ENCODE data around the gene FAM219B.
"Not testable (repeated sequence)": the region's sequence is repeated elsewhere in the genome, so short reads cannot be mapped to it uniquely, and the experiment has no call there.

The FAM219B gene

GRCh38 chr15:74904190-74904805 lies 2.4 kb downstream of the FAM219B start:
- in situ Hi-C loops (cut with MboI; ENCODE audit: low sequenced_read_pairs): no loop called here

DNA sequence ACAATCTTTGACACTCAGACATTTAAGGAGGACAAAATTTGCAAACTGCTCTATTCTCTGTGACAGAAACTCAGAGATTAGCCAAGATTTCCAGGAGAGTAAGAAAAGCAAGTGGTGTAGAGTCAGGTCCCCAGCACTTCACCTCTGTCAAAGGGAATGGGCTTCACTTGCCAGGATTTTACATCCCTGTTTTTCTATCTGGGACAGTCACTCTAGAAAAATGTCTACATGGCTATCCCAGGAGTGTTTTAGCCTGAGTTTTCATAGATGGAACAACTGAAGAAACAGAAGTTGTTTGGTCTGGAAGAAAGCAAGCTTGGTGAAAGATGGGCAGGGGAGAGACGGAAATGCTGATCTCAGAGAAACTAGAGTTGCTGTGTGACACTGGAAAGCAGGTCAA lies 3.0 kb downstream of the FAM219B start:
- in situ Hi-C loops (cut with MboI; ENCODE audit: low sequenced_read_pairs): no loop called here

DNA sequence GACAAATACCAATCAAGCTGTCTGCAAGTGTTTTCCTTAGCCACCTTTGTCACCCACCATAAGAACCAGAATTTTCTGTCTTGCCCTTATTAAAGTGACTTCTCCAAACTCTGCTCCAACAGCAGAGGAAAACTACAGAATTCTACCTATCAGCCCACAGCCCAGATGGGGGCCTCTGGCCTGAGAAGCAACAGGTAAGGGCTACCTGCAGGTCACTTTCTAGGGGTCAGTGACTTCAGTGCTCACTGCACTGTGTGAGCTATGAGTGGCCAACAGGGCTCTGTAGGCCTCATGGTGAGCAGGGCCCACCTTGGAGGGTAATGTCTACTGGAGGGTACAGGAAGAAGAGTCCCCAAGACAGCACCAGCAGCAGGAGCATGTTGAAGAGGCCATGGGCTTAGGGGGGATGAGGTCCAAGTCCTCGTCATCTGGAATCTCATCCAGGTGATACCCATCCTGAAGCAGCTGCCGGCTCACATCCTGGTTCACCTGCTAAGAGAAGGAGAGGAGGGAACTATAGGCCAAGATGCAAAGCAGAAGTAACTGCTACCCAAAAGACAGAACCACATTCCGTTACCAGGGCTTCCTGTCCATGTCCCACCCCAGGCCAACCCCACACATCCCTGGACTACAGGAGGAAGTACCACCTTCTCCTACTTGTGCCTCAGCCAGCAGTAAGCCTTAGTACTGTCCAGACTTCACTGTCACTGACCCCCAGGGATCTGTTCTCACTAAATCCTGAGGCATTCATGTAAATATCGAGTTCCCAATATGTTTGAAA lies 4.2 kb downstream of the FAM219B start:
- in situ Hi-C loops (cut with MboI; ENCODE audit: low sequenced_read_pairs): no loop called here

DNA sequence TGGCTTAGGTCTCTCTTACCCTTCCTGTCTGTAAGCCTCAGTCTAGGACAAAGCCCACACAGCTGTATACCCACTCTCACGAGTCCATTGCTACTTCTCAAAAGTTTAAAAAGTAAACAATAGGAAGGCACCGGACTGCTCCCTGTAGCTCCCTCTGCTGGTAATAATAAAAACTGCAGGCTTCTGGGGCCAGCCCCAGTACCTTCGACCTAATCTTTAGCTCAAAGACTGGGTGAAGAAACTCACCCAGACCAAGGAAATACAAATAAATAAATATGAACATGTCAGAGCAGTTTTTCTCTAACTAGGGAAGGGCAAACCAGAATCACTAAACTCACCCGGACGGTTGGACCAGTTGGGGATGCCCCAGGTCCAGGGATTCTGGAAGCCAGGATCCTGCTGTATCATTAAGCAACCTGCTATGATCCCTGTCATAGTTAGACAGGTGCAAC lies 5.0 kb downstream of the FAM219B start:
- in situ Hi-C loops (cut with MboI; ENCODE audit: low sequenced_read_pairs): no loop called here

DNA sequence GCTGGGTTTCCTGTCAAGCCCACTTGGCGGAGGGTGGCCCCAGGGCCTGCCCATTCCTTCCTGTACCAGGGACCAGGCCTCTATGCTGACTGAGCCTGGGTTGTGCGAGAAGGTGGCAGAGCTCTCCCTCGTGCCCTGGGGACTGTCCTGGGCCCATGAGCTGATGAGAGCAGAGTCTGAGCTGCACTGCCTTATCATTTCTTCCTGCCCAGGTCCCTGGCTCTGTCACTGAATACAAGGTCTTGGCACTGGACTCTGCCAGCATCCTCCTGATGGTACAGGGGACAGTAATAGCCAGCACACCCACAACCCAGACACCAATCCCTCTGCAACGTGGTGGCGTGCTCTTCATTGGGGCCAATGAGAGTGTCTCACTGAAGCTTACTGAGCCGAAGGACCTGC lies 9.3 kb downstream of the FAM219B start:
- in situ Hi-C loops (cut with MboI; ENCODE audit: low sequenced_read_pairs): no loop called here

DNA sequence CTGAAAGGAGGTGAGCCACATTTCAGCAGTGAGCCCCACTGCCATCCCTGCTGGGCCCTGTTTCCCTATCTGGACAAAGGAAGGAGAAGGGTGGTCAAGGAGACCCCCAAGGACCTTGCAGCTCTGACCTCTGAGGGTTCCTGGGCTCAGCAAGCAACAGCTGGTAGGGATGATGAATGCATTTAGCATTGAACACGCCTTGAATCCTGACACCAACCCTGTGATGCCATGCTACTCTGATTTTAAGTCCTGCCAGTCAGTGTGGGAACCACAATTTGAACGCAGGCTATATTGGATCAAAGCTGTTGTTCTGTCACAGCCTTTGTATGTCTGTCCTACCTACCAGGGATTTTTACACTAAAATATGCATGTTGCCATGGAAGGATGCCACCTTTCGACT lies 10.3 kb downstream of the FAM219B start:
- in situ Hi-C loops (cut with MboI; ENCODE audit: low sequenced_read_pairs): no loop called here

- in situ Hi-C loops (cut with MboI; ENCODE audit: low sequenced_read_pairs): no loop called here
These were observed 10.8 kb downstream of the FAM219B start for GRCh38 chr15:74895830-74896229.

- in situ Hi-C loops (cut with MboI; ENCODE audit: low sequenced_read_pairs): not testable (repeated sequence)
These were observed 12.3 kb downstream of the FAM219B start for GRCh38 chr15:74894383-74894782.

DNA sequence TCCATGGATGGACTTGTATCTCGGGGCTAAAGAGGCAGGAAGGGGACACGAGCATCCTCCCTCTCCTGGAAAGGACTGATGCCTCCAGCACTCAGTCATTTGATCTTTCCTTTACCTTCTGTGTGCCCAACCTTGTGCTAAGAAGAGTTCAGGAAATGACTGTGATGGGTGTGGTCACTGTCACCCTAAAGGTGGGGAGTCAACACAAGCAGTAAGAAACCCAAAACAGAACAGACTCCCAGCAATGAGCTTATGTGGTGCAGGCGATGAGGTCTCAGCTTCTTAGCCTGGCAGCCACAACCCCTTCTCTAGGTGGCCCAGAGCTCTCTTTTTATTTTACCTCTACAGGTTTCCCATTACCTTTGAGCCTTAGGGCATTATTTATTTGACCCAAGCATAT lies 13.0 kb downstream of the FAM219B start:
- in situ Hi-C loops (cut with MboI; ENCODE audit: low sequenced_read_pairs): no loop called here

- in situ Hi-C loops (cut with MboI; ENCODE audit: low sequenced_read_pairs): no loop called here
These were observed 13.7 kb downstream of the FAM219B start for GRCh38 chr15:74892931-74893330.

GRCh38 chr15:74892313-74892712 lies 14.3 kb downstream of the FAM219B start:
- in situ Hi-C loops (cut with MboI; ENCODE audit: low sequenced_read_pairs): no loop called here

DNA sequence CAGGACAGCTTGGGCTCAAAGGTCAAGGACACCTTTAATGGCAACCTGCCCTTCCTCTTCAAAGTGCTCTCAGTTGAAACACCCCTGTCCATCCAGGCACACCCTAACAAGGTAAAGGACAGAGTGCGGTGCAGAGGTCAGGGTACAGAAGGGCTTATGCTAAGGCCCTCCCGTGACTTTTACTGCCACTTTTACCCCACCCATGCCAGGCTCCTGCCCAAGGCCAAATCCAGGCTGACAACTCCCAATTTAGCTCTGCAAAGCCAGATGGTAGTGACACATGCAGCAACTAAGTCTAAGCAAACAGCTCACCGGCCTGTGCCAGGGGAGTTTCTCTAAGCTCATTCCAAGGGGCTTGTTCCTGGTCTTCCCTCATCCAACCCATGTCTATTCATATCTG lies 15.2 kb downstream of the FAM219B start:
- in situ Hi-C loops (cut with MboI; ENCODE audit: low sequenced_read_pairs): no loop called here

GRCh38 chr15:74890665-74890960 lies 16.0 kb downstream of the FAM219B start:
- in situ Hi-C loops (cut with MboI; ENCODE audit: low sequenced_read_pairs): no loop called here

GRCh38 chr15:74889883-74890664 lies 16.6 kb downstream of the FAM219B start, which contains the start of gene MPI:
TSS of gene MPI (plus strand) at chr15:74890042. CDS start at chr15:74890074, 32 bp downstream.
- in situ Hi-C loops (cut with MboI; ENCODE audit: low sequenced_read_pairs): no loop called here

DNA sequence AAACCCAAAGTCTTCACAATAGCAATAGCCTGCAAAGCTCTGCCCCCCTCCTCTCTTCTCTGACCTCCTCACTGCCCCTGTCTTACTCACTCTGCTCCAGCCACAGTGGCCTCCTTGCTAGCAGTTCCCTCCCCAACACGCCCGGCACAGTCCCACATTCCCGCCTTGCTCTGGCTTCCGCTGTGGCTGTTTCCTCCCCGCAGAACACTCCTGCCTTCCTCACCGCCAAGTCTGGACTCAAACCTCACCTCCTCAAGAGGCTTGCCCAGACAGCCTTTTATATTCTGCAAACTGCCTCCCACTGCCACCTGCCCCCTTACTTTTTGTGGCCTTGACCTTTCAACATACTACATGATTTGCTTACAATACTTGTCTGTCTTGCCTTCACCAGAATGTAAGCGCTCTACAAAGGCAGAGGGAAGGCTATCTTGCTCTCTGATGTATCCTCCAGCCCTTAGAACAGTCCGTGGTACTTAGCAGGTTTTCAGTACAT lies 17.2 kb downstream of the FAM219B start:
- in situ Hi-C loops (cut with MboI; ENCODE audit: low sequenced_read_pairs): no loop called here

DNA sequence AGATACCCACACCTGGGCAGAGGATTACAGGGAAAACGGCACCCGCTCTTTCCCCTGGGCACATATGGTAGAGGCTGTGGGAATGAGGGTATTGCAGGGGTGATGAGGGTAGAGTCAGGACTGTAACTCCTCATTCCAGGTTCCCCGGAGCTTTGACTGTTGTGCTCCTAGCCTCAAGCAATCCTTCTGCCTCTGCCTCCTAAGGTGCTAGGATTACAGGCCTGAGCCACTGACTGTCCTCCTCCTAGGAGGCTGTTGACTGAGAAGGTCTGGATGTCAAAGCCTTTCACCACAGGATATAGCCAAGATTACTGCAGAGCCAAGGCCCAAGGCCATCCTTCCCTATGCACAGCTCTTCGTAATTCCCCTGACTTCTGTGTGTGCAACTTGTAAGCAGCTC lies 17.9 kb downstream of the FAM219B start:
- in situ Hi-C loops (cut with MboI; ENCODE audit: low sequenced_read_pairs): no loop called here

GRCh38 chr15:74887537-74888193 lies 19.0 kb downstream of the FAM219B start:
- in situ Hi-C loops (cut with MboI; ENCODE audit: low sequenced_read_pairs): not testable (repeated sequence)

DNA sequence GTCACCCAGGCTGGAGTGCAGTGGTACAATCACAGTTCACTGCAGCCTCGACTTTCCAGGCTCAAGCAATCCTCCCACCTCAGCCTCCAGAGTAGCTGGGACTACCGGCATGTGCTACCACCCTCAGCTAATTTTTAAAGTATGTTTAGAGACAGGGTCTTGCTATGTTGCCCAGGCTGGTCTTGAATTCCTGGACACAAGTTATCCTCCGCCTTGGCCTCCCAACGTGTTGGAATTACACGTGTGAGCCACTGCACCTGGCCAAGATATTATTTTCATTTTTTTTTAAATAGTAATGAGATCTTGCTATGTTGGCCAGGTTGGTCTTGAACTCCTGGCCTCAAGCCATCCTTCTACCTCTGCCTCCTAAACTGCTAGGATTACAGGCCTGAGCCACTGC lies 21.2 kb downstream of the FAM219B start:
- in situ Hi-C loops (cut with MboI; ENCODE audit: low sequenced_read_pairs): no loop called here

- in situ Hi-C loops (cut with MboI; ENCODE audit: low sequenced_read_pairs): no loop called here
These were observed 22.0 kb downstream of the FAM219B start for GRCh38 chr15:74884428-74885223.

- in situ Hi-C loops (cut with MboI; ENCODE audit: low sequenced_read_pairs): no loop called here
These were observed 24.1 kb downstream of the FAM219B start for GRCh38 chr15:74882528-74882927.

All from HL-60/S4 (cell line).